ENCODE data around the gene NOXA1. TPM values are rescaled to one million over a fixed set of nuclear protein-coding genes. Genes with fewer than 3 reads are reported as not detected.

Gene NOXA1
- total RNA-seq, 1 donor from 2014 or later, result 3.3 TPM

- intact Hi-C loops (cut with DNase I), result no loop called here
These were observed 1.2 kb upstream of the NOXA1 start for GRCh38 chr9:137421838-137422603.

GRCh38 chr9:137423514-137424291, 510 bp downstream of the NOXA1 start:
- intact Hi-C loops (cut with DNase I), result no loop called here
- DNase-seq (ENCODE audit: low spot score), result peak; percentile 78

More at GRCh38 chr9:137421838-137422603, 1.2 kb upstream of the NOXA1 start:
- DNase-seq (ENCODE audit: low spot score), result peak; percentile 1

GRCh38 chr9:137426018-137426681, 3.0 kb downstream of the NOXA1 start:
- peak; percentile 61 for DNase-seq (ENCODE audit: low spot score)
- intact Hi-C loops (cut with DNase I), result no loop called here

- intact Hi-C loops (cut with DNase I), result no loop called here
- DNase-seq (ENCODE audit: low spot score), result peak; percentile 49
These were observed 4.5 kb downstream of the NOXA1 start for GRCh38 chr9:137427454-137428310.

GRCh38 chr9:137428311-137428630, 5.1 kb downstream of the NOXA1 start:
- no peak for DNase-seq (ENCODE audit: low spot score)
- intact Hi-C loops (cut with DNase I), result no loop called here

- intact Hi-C loops (cut with DNase I), result no loop called here
- DNase-seq (ENCODE audit: low spot score), result peak; percentile 53
These were observed 5.8 kb downstream of the NOXA1 start for GRCh38 chr9:137428841-137429545.

GRCh38 chr9:137429546-137429890, 6.3 kb downstream of the NOXA1 start:
- peak; percentile 4 for DNase-seq (ENCODE audit: low spot score)
- intact Hi-C loops (cut with DNase I), result no loop called here

GRCh38 chr9:137429974-137430722, 7.0 kb downstream of the NOXA1 start:
- DNase-seq (ENCODE audit: low spot score), result peak; percentile 49
- intact Hi-C loops (cut with DNase I), result no loop called here

- DNase-seq (ENCODE audit: low spot score), result peak; percentile 69
- intact Hi-C loops (cut with DNase I), result no loop called here
These were observed 7.7 kb downstream of the NOXA1 start for GRCh38 chr9:137430723-137431415.

GRCh38 chr9:137431416-137431931, 8.3 kb downstream of the NOXA1 start:
- intact Hi-C loops (cut with DNase I), result no loop called here
- DNase-seq (ENCODE audit: low spot score), result peak; percentile 69

GRCh38 chr9:137432687-137433348, 9.6 kb downstream of the NOXA1 start:
- peak; percentile 53 for DNase-seq (ENCODE audit: low spot score)
- intact Hi-C loops (cut with DNase I), result no loop called here

GRCh38 chr9:137433349-137433915, 10.2 kb downstream of the NOXA1 start:
- intact Hi-C loops (cut with DNase I), result no loop called here
- peak; percentile 69 for DNase-seq (ENCODE audit: low spot score)

GRCh38 chr9:137433916-137434431, 10.8 kb downstream of the NOXA1 start:
- peak; percentile 62 for DNase-seq (ENCODE audit: low spot score)

GRCh38 chr9:137434498-137435380, 11.5 kb downstream of the NOXA1 start:
- DNase-seq (ENCODE audit: low spot score), result peak; percentile 73

More at GRCh38 chr9:137433916-137434431, 10.8 kb downstream of the NOXA1 start:
- intact Hi-C loops (cut with DNase I), result no loop called here

GRCh38 chr9:137435381-137435891, 12.2 kb downstream of the NOXA1 start:
- peak; percentile 35 for DNase-seq (ENCODE audit: low spot score)
- intact Hi-C loops (cut with DNase I), result no loop called here

More at GRCh38 chr9:137434498-137435380, 11.5 kb downstream of the NOXA1 start:
- intact Hi-C loops (cut with DNase I), result no loop called here

Measured in cardiac septum (tissue), 1 donor.